Natural killer cell treated with Interleukin-12 subunit alpha and Interleukin-12 subunit beta and Interleukin-15 and Interleukin-18, amount 100 ng/mL, for 72 hours (primary cell): ENCODE results near the gene LDLRAP1. TPM values are rescaled to one million over a fixed set of nuclear protein-coding genes. Genes with fewer than 3 reads are reported as not detected.
"Not testable (repeated sequence)": the region's sequence is repeated elsewhere in the genome, so short reads cannot be mapped to it uniquely, and the experiment has no call there.

Source experiments
- ATAC-seq, 2 donors: fragments of 150-1000 bp; cut with Tn5 transposase in 1 of 2; sonication (Bioruptor Pico), chemical (Tn5 transposase) in 1 of 2; 2 replicates each; pipeline ENCODE4 v1.10.0; 2021
- DNase-seq: peaks from one replicate; pipeline ENCODE4 v3.0.0; 2022; ENCODE audit warnings: low spot score
- H3K27ac Mint-ChIP-seq, 2 donors: 1 replicate in 1 of 2; 2 replicates in 1 of 2; pipeline ENCODE4 v1.8.0; 2022; ENCODE audit warnings: mixed read lengths in 2 of 2, mild to moderate bottlenecking in 1 of 2, moderate library complexity in 1 of 2
- H3K27me3 Mint-ChIP-seq, 2 donors: 1 replicate in 1 of 2; 2 replicates in 1 of 2; pipeline ENCODE4 v1.8.0; 2022; ENCODE audit warnings: mixed read lengths in 2 of 2
- H3K36me3 Mint-ChIP-seq: one replicate; pipeline ENCODE4 v1.8.0; 2022; ENCODE audit warnings: mixed read lengths
- H3K4me1 Mint-ChIP-seq, 2 donors: 1 replicate in 1 of 2; 2 replicates in 1 of 2; pipeline ENCODE4 v1.8.0; 2022; ENCODE audit warnings: low read depth in 2 of 2, mixed read lengths in 2 of 2, mild to moderate bottlenecking in 1 of 2
- H3K4me3 Mint-ChIP-seq: one replicate; pipeline ENCODE4 v1.8.0; 2022; ENCODE audit warnings: mixed read lengths
- H3K9me3 Mint-ChIP-seq: 2 replicates; pipeline ENCODE4 v1.8.0; 2022; ENCODE audit warnings: mixed read lengths
- total RNA-seq, 2 donors: library from RNA; stranded (reverse); gene quantifications; one replicate each; pipeline ENCODE4 v1.2.3, GENCODE V29; 2022

The LDLRAP1 gene
- total RNA-seq, 2 donors from 2014 or later = 2.4 to 4.1 TPM

DNA sequence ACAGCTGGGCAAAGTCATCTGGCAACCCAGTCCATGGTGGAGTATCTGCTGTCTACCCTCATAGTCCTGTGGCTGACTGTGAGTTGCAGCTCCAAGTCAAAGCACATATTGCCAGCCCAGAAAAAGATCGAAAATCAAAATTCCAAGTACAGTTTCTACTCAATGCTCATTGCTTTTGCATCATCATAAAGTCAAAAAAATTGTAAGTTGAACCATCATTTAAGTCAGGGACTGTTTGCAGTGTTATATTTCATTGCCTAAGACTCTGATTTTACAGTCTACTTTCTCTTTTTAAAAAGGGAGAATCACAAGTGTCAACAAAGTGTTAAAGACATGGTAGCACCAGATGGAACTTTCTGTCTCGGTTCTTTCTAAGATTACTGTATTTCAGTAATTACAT is 50.5 kb downstream of the LDLRAP1 start:
- Mint-ChIP-seq H3K36me3 (no peaks in the 10 kb centered on the region), H3K9me3 (no peaks in the 10 kb centered on the region), H3K27me3 (peaks cover 6 to 26% of the 10 kb centered on the region in 2 donors), H3K27ac (no peak overlapping the region), H3K4me3 (no peak overlapping the region), H3K4me1 (no peaks in the 10 kb centered on the region)
- DNase-seq = no peak
- ATAC-seq = no peak

DNA sequence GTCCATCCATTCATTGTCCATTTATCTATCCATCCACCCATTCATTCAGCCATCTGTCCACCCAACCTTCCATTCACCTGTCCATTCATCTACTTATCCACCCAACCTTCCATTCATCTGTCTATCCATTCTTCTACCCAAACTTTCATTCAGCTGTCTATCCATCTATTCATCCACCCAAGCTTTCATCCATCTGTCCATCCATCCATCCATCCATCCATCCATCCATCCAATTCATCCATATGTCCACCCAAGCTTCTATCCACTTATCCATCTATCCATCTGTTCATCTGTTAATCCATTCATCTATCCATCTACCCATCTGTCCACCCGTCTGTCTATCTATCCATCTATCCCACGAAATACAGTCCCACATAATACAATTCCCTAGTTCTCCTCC is 51.6 kb downstream of the LDLRAP1 start:
- ATAC-seq (no peak), DNase-seq (no peak)
- no peaks in the 10 kb centered on the region for H3K9me3 Mint-ChIP-seq
- no peaks in the 10 kb centered on the region for H3K4me1 Mint-ChIP-seq
- H3K4me3 Mint-ChIP-seq = no peak overlapping the region
- no peaks in the 10 kb centered on the region for H3K36me3 Mint-ChIP-seq
- H3K27me3 Mint-ChIP-seq = peaks cover 8 to 27% of the 10 kb centered on the region in 2 donors
- no peak overlapping the region for H3K27ac Mint-ChIP-seq

DNA sequence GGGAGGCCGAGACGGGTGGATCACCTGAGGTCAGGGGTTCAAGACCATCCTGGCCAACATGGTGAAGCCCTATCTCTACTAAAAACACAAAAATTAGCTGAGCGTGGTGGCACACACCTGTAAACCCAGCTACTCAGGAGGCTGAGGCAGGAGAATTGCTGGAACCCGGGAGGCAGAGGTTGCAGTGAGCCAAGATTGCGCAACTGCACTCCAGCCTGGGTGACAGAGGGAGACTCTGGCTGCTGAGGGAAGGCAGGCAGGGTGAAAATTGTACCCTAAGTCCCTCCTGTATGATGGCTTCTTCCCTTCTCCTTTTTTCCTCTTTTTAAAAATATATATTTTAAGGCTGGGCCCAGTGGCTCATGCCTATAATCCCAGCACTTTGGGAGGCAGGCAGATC is 53.2 kb downstream of the LDLRAP1 start:
- H3K36me3 Mint-ChIP-seq, DNase-seq, H3K4me3 Mint-ChIP-seq, H3K9me3 Mint-ChIP-seq, H3K27ac Mint-ChIP-seq, H3K4me1 Mint-ChIP-seq, ATAC-seq: not testable (repeated sequence)
- peaks cover 8 to 24% of the 10 kb centered on the region in 2 donors for H3K27me3 Mint-ChIP-seq

DNA sequence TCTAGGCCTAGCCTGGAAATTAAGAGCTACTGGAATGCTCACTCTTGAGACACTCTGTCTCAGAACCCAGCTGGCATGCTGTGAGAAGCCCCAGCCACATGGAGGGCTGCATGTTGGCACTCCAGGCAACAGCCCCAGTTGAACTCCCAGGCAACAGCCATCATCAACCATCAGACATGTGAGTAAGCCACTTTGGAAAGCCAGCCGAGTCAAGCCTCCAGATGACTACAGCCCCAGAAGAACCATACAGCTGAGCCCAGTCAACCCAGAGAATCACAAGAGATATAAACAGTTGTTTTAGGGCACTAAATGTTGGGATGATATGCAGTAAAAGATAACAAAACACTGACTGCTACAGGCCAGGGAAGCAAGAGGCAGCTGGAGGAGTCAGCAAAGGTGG is 55.5 kb downstream of the LDLRAP1 start:
- no peak overlapping the region for H3K27ac Mint-ChIP-seq

GRCh38 chr1:25599969-25600610 is 56.7 kb downstream of the LDLRAP1 start:
- H3K4me1 Mint-ChIP-seq = no peaks in the 10 kb centered on the region
- no peak overlapping the region for H3K4me3 Mint-ChIP-seq
- DNase-seq (no peak), ATAC-seq (no peak)
- H3K27me3 Mint-ChIP-seq = peaks cover 7 to 18% of the 10 kb centered on the region in 2 donors
- H3K36me3 Mint-ChIP-seq = no peaks in the 10 kb centered on the region
- no peak overlapping the region for H3K27ac Mint-ChIP-seq
- no peaks in the 10 kb centered on the region for H3K9me3 Mint-ChIP-seq

More for the DNA sequence above, 55.5 kb downstream of the LDLRAP1 start:
- no peak overlapping the region for H3K4me3 Mint-ChIP-seq
- H3K27me3 Mint-ChIP-seq = peaks cover 12 to 24% of the 10 kb centered on the region in 2 donors
- H3K4me1 Mint-ChIP-seq = no peaks in the 10 kb centered on the region
- ATAC-seq (no peak), DNase-seq (no peak)
- H3K36me3 Mint-ChIP-seq = no peaks in the 10 kb centered on the region
- H3K9me3 Mint-ChIP-seq = no peaks in the 10 kb centered on the region

- H3K27me3 Mint-ChIP-seq = peaks cover 8 to 18% of the 10 kb centered on the region in 2 donors
- H3K27ac Mint-ChIP-seq, DNase-seq, H3K36me3 Mint-ChIP-seq, ATAC-seq, H3K4me3 Mint-ChIP-seq, H3K4me1 Mint-ChIP-seq, H3K9me3 Mint-ChIP-seq: not testable (repeated sequence)
These were observed 57.7 kb downstream of the LDLRAP1 start for GRCh38 chr1:25600971-25601699.

GRCh38 chr1:25603779-25604538 is 60.6 kb downstream of the LDLRAP1 start:
- not testable (repeated sequence) for H3K36me3 Mint-ChIP-seq, ATAC-seq, H3K4me3 Mint-ChIP-seq, H3K9me3 Mint-ChIP-seq, DNase-seq, H3K4me1 Mint-ChIP-seq, H3K27ac Mint-ChIP-seq
- peaks cover 11 to 16% of the 10 kb centered on the region in 2 donors for H3K27me3 Mint-ChIP-seq

DNA sequence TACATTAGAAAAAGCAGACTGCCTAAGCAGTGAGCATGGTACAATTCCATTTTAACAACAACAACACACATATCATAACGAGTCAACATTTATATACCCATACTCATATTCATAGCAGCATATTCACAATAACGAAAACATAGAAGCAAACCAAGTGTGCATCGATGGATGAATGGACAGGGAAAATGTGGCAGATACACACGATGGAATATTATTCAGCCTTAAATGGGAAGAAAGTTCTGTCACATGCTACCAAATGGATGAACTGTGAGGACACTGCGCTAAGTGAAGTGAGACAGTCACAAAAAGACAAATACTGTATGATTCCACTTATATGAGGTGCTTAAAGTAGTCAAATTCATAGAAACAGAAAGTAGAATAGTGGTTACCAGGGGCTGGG is 63.7 kb downstream of the LDLRAP1 start:
- DNase-seq (no peak), ATAC-seq (no peak)
- Mint-ChIP-seq H3K36me3 (no peaks in the 10 kb centered on the region), H3K27me3 (peaks cover 16 to 23% of the 10 kb centered on the region in 2 donors), H3K4me3 (peak overlapping the region; percentile 11), H3K4me1 (peaks cover 4% of the 10 kb centered on the region in 2 donors), H3K9me3 (no peaks in the 10 kb centered on the region), H3K27ac (no peak overlapping the region)

GRCh38 chr1:25608488-25609178 is 65.2 kb downstream of the LDLRAP1 start:
- H3K4me3 Mint-ChIP-seq = peak overlapping the region; percentile 21
- ATAC-seq = peak; percentile 94 to 98

DNA sequence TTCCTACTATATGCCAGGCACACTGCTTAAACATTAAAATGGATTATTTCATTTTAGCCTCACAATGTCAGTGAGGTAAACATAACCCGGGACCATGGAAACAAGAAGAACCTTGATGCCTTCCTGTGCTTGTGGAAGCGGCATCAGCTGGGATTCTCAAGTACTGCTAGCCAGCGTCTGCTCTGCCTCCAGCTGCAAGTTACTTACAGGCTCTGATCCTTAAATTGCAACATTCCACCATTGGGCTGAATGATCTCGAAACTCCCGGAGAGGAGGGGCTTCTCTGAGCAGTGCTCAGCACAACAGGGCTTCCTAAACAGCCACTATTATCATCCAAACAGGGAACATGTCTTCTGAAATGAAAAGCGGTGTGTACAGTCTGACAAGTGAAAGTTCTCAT is 66.5 kb downstream of the LDLRAP1 start:
- H3K27ac Mint-ChIP-seq = no peak overlapping the region
- peaks cover 11 to 14% of the 10 kb centered on the region in 2 donors for H3K4me1 Mint-ChIP-seq
- H3K27me3 Mint-ChIP-seq = peaks cover 20 to 27% of the 10 kb centered on the region in 2 donors
- no peaks in the 10 kb centered on the region for H3K9me3 Mint-ChIP-seq
- no peak overlapping the region for H3K4me3 Mint-ChIP-seq
- DNase-seq (no peak), ATAC-seq (no peak)
- H3K36me3 Mint-ChIP-seq = no peaks in the 10 kb centered on the region

More at GRCh38 chr1:25608488-25609178, 65.2 kb downstream of the LDLRAP1 start:
- H3K27ac Mint-ChIP-seq = no peak overlapping the region
- peaks cover 4% of the 10 kb centered on the region in 2 donors for H3K4me1 Mint-ChIP-seq
- no peaks in the 10 kb centered on the region for H3K36me3 Mint-ChIP-seq
- DNase-seq = peak; percentile 88
- no peaks in the 10 kb centered on the region for H3K9me3 Mint-ChIP-seq
- peaks cover 20 to 27% of the 10 kb centered on the region in 2 donors for H3K27me3 Mint-ChIP-seq

DNA sequence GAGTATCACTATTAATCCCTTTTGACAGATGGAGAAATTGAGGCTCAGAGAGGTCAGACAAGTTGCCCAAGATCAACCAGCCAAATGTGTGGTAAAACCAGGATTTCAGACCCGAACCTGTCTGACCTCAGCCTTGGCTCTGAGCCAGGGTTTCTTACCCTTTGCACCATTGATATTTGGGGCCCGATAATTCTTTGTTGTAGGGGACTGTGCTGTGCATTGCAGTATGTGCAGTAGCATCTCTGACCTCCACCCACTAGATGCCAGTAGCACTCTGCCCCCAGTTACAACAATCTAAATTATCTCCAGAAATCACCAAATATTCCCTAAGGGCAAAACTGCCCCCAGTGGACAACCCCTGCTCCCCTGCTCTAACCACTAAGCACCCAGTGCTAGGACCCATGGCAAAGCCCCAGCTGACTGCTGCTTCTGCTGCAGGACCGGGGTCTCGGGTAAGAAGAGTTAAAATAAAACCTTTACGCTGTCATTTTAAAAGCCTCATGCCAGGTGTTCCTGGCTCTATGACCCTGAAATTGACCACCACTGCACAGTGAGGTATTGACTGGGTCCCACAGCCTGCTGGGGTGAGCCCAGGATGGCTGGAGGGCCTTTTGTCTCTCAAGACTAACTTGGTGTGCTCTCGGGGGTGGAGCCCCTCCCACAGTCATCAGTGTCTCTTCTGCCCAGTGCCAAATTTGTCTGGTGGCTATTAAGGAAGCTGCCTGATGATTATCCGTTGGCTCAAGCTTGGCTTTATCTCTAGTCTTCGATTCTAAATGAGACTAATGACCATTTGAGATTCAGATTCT is 67.6 kb downstream of the LDLRAP1 start:
- H3K27ac Mint-ChIP-seq = no peak overlapping the region
- no peaks in the 10 kb centered on the region for H3K36me3 Mint-ChIP-seq
- no peak for ATAC-seq
- peaks cover 20 to 23% of the 10 kb centered on the region in 2 donors for H3K4me1 Mint-ChIP-seq
- no peaks in the 10 kb centered on the region for H3K9me3 Mint-ChIP-seq
- DNase-seq = no peak
- H3K4me3 Mint-ChIP-seq = no peak overlapping the region
- peaks cover 16 to 19% of the 10 kb centered on the region in 2 donors for H3K27me3 Mint-ChIP-seq

DNA sequence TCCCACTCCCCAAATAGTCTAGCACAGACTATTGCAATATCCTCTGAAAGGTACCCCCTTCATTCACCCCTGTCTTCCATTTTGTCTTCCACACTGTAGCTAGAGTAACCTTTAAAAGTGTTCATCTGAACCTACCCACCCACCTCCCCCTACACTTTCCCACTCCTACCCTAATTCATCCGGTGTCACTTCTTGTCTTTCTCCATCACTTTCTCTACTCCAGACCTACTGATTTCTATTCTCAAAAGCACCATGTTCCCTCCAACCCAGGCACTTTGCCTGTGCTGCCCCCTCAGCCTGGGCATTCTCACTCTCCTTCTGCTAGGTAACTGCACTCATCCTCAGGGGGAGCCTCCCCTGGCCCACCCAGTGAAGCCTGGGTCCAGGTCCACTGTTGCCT is 68.4 kb downstream of the LDLRAP1 start:
- Mint-ChIP-seq H3K36me3 (no peaks in the 10 kb centered on the region), H3K27ac (no peak overlapping the region), H3K27me3 (peaks cover 13 to 15% of the 10 kb centered on the region in 2 donors), H3K4me3 (no peak overlapping the region), H3K9me3 (no peaks in the 10 kb centered on the region), H3K4me1 (peaks cover 20 to 23% of the 10 kb centered on the region in 2 donors)
- DNase-seq = no peak
- no peak for ATAC-seq

GRCh38 chr1:25612421-25612820 is 69.0 kb downstream of the LDLRAP1 start:
- Mint-ChIP-seq H3K9me3 (no peaks in the 10 kb centered on the region), H3K4me1 (peaks cover 20 to 23% of the 10 kb centered on the region in 2 donors), H3K27ac (no peak overlapping the region), H3K27me3 (peaks cover 13 to 14% of the 10 kb centered on the region in 2 donors), H3K36me3 (no peaks in the 10 kb centered on the region), H3K4me3 (no peak overlapping the region)
- no peak for DNase-seq
- ATAC-seq = no peak
